Activated T-cell treated with anti-CD3 and anti-CD28 coated beads for 1 hour (primary cell): ENCODE measurements around the gene LYVE1.
"Not testable (repeated sequence)": the region's sequence is repeated elsewhere in the genome, so short reads cannot be mapped to it uniquely, and the experiment has no call there.

Experiments
- DNase-seq: peaks from one replicate; pipeline ENCODE4 v3.0.0-alpha.2; 2020; ENCODE audit warnings: low read depth

The LYVE1 gene, protein sequence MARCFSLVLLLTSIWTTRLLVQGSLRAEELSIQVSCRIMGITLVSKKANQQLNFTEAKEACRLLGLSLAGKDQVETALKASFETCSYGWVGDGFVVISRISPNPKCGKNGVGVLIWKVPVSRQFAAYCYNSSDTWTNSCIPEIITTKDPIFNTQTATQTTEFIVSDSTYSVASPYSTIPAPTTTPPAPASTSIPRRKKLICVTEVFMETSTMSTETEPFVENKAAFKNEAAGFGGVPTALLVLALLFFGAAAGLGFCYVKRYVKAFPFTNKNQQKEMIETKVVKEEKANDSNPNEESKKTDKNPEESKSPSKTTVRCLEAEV

DNA sequence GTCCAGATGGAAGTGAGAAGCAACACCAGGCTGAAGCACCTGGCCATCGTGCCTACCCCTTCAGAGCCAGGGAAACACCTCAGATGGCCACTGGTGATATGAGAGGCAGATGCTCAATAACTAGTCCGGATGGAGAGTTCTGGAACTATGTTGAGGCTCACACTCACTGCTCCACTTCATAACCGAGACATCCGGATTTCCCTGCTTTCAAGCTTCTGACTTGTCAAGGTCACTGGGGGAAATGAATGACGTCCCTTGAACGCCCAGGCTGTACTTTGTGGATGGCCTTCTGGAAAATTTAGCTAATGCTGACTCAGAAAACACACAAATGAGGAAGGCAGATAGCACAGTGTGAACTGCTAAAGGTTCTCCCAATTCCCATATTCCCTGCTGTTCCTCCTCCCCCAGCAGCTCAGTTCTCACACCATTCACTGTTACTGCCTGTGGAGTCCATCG, at the start of gene LYVE1:
Gene LYVE1 (minus strand): TSS at position 180 of the 456 bp plus-strand sequence. CDS start 133 bp downstream, at position 47.
- DNase-seq = no peak

DNA sequence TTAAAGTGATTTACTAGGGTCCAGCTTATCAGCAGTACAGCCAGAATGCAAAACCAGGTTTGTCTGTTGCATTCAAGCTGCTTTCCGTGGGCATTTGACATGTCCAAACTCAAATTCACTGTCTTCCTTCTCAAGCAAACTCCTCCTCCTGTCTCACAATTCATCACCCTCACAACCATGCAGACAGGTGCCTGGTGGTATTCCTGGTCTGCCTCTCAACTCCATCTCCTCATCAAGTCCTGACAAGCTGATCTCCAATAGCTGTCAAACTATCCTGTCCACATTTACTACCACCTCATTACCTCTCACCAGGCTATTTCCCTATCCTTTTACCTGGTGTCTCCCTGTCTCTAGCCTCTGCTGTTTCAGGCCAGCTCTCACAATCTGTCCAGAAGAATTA, 49.1 kb upstream of the LYVE1 start:
- no peak for DNase-seq

DNA sequence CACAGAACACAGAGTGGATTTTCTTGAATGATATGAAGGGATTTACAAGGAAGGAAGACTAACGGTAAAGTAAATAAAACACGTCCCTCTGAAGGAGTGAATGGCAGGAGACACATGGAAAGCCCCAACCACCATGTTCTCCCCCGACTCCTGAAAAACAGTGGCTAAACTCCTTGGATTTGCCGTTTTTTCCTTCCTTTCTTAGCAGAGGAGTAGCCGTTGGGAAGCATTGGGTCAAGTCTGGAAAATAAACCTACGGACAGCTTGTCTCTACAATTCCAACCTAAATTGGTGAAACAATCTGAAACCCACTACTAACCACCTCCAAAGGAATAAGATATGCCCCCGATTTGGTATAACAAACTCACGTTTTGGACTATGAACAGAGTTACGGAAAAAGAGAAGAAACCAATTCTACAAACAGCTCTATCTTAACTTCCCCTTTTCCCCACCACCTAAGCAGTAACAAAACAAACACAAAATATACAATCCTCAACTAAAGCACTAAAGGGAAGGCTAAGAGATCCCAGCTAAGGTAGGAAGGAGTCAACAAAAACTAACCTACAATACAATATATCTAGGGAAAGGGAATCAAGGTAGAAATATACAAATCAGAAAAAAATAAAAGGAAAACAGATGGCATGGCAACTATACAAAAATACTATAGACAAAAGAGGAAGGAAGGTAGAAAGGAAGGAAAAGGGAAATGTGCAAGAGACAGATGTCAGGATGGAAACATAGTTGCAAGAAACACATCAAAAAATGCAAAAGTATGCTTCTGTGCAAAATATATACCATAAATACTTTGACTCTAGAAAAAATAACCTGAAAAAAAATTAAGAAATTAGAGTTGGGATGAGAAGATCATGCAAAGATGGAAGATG, 43.8 kb upstream of the LYVE1 start:
- DNase-seq = no peak

DNA sequence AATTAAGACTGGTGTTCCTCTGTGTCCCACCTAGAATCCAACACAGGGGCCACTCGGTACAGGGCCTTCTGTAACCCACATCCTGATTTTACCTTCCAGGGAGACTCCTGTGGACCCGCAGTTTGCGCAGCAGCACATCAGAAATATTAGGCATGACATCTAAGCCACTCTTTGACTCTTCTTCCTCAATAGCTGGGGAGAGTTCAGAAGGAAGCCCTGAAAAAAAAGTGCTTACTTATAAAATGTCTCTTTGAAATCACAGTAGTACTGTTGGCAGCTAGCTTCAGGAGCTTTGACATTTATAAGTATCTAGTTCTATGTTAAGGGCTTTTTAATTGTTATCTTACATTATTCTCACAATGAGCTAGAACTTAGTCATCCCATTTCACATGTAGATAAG, 41.2 kb upstream of the LYVE1 start:
- no peak for DNase-seq

DNA sequence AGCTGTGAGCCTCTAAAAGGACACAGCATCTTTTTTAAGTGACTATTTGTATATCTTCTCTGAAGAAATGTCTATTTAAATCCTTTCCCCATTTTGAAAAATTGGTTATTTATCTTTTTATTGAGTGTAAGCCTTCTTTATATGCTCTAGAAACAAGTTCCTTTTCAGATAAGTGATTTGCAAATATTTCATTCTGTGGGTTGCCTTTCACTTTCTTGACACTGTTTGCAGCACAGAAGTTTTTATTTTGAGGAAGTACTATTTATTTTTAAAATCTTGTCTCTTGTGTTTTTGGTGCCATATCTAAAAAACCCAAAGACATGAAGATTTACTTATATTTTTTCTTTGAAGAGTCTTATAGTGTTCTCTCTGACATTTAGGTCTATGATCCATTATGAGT, 40.1 kb upstream of the LYVE1 start:
- DNase-seq = no peak

DNA sequence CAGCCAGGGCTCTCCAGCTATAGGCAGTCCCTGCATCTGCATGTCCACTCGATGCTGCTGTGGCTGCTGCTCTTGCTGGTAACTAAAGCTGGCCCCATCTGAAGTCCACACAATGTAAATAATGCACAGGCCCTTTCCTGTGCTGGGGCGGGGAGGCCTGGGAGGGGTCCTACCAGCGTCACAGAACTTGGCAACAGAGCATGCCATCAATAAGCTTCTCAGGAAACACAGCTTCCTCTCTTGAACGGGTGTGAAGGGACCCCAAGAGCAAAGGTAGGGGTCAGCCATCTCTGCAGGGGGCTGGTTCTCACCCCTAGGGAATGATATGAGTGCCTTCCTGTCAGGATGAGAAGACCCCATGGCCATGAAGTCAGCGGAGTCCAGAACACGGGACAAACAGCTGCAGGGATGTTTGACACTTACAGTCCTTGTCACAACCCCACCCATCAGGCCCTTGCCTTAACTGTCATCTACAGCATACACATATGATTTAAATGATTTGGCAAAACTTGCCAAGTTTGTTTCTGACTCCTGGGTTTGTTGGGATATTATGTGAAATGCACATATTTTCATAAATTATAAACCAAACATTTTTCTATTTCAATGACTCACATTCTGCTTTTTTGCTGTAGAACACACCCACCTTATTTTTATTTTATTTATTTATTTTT, 39.1 kb upstream of the LYVE1 start:
- no peak for DNase-seq

DNA sequence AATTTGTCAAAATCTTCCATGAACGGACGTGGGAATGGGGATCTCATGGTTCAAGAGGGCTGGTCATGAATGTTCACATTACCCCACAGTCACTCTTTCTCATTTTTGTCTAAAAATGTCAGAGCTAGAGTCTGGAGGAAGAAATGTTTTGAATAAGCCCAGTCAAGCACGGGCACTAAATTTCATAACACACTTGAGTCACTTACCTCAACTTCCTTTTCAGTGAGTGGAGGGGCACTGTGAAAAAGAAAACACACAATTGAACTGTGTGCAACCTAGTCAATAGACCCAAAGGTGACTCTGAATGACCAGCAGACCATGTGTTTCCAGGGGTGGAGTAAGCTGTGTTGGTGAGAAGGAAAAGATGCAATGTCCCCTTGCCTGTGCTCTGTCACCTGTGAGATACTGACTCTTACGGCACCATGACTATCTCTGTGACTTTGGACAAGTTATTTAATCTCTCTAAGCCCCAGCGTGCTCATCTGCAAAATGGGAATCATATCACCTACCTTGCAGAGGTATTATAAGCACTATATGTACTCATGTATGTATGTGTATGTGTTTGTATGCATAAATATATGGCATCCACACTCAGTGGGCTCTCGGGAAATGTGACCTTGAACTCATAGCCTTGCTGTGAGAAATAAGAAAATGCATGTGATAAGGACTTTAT, 38.2 kb upstream of the LYVE1 start:
- DNase-seq = no peak

DNA sequence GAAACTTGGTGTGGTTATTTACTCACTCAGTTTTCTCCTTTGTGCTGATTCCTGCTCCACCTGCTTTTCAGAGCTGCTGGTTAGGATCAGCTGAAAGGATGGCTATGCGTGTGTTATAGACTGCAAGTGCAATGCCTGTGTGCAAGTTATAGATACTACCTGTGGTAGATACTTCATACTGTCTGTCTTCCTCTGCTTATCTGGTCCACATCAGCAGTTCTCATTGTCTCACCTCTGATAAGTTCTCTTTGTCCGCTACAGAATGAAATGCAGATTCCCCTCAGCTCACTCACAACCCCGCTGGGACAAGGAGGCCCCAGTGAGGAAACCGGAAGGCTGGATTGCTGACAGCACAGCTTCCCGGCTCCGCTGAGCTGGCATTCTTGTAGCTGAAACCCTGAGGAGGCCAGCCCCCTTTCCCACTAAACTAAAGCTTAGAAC, 37.5 kb upstream of the LYVE1 start:
- DNase-seq = no peak

DNA sequence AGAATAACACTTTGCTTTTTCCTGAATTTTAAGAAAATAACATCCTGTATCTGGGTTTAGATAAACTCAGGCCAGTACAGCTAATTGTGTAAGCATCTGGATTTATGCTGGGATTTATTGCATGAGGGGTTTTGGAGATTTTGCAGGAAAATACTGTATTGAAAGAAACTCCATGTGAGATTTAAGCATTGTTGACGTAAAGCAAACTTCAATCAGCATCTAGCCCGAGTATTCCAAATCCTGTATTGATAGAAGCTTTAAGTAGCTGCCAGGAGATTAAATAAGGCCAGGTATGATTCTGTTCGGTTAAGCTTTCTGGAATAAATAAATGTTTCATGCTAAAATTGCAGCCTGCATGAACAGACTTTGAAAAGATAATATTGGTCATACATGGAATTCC, 36.3 kb upstream of the LYVE1 start:
- DNase-seq = no peak

DNA sequence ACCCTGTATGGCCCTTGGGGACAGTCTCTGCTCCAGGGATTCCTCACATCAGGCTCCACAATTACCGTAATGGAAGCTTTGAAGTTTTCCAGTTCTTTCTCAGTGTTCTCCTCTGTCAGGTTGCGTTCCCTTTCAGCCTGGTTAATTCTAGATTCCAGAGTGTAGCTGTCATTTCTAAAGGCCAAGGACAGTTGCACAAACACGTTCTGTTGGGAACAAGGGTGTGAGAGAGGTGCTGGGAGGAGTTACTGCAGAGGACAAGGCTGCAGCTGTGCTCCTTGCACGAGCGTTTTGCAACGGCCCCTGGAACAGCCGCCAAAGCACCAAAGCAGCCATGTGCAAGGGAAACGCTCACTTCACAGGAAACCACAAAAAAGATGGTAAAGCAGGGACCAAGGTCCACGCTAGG, 35.9 kb upstream of the LYVE1 start:
- DNase-seq = no peak

DNA sequence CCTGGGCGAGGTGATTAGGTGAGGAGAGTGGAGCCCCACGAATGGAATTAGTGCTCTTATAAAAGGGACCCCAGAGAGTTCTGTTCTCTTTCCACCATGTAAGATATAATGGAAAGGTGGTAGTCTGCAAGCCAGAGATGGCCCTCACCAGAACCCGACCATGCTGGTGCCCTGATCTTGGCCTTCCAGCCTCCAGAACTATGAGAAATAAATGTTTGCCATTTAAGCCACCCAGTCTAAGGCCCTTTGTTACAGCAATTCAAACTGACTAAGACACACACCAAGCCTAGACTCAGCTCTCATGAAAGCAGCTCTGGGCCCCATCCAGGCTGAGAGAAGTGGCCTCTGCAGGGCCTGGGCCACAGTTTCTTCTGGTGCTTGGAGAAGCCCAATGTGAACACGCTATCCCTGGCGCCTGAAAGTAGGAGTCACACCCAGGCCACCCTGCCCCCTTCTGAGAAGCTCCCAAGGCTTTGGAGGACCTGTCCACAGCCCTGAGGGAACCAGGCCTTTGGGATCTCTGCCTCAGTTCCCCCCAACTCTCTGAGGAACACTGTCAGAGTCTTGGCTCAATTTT, 35.3 kb upstream of the LYVE1 start:
- DNase-seq = no peak

DNA sequence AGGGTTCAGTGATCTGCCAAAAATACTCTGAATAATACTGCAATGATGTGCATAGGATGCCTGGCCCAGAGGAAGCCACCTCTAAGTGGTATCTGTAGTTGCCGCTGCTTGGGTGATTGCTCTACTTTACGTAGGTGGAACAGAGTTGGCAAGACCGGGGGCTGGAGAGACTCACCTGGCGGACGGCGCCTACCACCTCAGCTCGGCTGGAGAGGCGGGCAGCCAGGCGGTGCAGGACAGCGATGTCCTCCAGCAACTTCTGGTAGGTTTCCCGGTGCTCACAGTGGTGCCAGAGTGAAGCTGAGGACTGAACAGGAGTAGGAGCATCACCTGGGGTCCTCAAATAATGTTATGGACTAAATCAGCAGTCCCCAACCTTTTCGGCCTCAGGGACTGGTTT, 34.5 kb upstream of the LYVE1 start:
- no peak for DNase-seq

DNA sequence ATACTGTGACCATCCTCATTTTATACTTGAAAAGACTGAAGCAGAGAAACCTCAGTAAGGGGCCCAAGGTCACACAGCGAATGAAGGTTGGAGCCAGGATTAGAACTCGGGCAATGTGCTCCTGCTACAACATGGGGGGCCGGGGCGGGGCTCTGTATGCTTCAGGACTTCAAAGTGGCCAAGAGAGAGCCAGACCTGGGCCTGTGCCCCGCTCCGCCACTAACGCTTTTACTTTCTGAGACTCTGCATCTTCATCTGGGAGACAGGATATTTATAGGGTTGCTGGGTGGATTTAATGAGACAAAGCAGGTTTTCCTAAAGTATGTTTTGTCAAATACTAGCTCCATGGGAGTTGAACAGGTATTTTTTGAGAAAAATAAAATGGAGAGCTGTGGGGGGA, 33.9 kb upstream of the LYVE1 start:
- DNase-seq = no peak

DNA sequence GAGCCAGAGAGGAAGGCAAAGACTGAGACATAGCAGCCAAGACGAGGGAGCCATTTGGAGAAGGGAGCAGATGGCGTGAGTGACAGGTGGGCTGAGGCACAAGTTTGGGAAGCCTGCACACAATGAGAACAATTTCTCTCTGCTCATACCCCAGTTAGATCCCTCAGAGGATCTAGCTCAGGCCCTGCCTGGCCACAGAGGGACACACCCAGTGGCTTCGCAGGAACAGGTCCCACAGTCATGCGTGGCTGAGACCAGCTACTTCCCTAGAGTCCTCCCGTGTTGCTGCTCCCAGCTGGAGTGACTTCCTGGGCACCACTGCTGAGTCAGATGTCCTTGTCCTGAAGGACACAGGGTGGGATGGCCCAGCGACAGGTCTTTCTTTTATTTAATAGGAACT, 33.4 kb upstream of the LYVE1 start:
- no peak for DNase-seq

DNA sequence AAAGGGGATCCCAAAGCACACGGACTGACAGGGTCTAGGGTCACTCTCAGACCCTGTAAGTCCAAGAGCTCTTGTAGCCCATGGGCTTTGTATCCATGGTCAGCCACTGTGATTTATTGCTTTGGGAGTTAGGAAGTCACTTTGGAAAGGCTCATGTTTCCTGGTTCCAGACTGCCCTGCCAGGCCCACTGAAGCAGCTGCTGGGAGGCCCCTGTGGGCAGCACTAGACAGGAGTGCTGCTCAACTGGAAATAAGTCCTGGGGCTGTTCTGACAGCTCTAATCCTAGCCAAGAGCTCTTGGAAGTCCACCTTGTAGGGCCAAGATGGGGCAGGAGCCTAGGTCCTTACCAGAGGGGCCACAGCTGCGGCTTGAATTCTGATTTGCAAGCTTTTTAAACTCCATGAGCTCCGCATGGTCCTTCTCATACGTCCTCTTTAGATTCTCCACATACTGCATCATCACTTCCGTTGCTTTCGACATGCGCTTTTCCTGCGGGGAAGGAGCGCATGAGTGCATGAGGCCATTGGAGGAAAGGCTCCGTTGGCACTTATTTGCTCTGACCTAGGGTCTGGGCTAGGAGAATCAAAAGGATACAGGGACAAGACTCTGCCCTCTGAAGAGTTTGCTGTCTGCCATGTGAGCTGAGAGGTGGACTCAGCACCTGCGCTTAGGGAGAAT, 32.2 kb upstream of the LYVE1 start:
- no peak for DNase-seq

DNA sequence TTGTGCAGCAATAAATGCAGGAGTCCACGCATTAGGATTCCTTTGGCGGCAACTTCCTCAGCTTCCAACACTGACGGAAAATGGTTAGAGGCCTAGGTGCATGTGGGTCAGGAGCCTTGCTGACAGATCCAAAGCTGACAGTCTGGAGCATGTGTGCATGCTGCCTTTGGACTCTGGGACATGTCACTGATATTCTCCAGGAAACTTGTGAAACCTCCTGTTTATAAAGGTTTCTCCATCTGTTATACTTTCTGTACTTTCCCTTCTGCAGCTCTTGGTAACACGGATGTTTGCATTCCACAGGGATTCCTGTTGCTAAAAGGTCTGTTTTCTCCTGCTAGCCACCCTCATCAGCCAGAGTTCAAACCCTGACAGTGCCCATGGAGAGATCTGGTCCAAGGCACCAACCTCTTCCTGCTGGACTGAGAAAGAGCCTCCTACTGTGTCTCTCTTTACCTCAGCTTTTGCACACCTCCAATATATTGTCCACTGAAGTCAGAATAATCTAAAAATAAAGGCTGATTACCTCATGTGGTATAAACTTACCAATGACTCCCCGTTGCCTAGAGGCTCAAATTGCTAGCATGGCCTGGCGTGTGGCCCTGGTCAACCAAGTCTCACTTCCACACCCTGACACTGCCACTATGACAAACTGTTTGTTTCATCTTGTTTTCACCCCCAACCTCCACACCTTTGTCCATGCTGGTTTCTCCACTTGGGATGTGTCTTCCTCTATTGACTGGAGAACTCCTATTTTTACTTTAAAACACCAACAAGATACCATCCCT, 31.1 kb upstream of the LYVE1 start:
- DNase-seq = no peak

DNA sequence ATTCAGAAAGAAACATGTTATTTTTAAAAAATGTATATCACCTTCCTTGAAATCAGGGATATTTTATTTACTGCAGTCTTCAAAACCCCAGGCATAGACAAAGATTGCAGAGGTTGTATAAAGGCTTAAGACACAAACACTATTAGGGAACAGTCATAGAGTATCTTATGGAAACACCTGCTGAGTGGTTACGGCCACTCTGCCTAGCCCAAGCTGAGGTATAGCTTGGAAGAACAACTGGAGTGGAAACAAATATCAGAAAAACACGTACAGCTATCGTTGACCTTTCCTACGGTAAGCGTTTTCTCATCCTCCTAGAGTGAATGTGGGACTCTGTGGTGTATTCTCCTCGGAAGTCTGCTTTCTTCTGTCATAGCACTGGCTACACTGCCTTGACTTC, 30.4 kb upstream of the LYVE1 start:
- DNase-seq = no peak

DNA sequence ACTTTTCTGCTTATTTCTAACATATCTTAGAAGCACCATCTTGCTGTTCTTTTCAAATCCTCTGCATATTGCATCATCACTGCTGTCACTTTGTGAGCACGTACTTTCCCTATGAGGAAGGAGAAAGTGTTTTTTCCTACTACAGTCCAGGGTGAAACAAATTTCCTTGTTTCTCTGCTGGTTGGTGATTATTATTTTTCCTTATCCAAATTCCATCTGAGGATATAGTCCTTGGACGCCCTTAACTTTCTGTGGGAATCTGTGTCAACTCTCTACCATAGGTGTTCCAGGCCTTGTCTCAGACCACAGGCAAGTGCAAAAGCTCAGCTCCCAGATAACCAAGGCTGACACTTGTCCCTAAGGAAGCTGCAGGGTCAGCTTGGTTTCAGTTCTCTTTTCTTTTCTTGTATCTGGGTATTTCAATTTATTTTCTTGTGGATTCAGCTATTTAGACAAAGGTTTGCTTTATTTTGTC, 29.4 kb upstream of the LYVE1 start:
- no peak for DNase-seq

DNA sequence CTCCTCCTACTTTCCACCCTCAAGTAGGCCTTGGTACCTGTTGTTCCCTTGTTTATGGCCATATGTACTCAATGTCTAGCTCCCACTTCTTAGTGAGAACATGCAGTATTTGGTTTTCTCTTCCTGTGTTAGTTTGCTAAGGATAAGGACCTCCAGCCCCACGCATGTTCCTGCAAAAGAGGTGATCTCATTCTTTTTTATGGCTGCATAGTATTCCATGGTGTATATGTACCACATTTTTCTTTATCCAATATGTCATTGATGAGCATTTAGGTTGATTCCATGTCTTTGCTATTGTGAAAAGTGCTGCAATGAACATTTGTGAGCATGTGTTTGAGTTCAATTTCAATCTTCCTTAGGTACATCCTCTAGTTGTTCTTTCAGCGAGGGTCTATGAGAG, 27.4 kb upstream of the LYVE1 start:
- not testable (repeated sequence) for DNase-seq

DNA sequence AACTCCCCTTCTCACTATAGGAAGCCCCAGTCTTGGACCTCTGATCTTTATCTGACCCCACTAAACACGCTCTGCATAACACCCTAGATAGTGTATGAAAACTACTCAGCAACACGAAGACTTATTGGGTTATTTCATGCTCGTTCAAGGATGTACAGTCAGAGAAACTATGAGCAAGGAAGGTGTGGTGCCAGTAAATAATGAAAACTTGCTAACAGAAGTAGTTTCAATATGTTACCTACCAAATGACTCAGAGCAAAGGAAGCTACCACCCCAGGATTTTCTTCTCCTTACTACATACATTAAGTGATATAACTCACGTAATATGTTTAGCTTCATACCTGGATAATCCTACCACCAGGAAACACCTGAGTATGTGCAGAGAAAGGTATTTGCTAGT, 25.9 kb upstream of the LYVE1 start:
- no peak for DNase-seq
